ENCODE results near the gene ANTXRL.
"Not testable (repeated sequence)": the region's sequence is repeated elsewhere in the genome, so short reads cannot be mapped to it uniquely, and the experiment has no call there.

The ANTXRL gene

GRCh38 chr10:46304062-46304461, 17.3 kb downstream of the ANTXRL start:
- TF ChIP-seq CTCF (IDR thresholded peaks at IDR 0.05): no peak
- Mint-ChIP-seq H3K27ac (no peak overlapping the region), H3K36me3 (ENCODE audit: low read depth) (no peaks in the 10 kb centered on the region), H3K27me3 (ENCODE audit: low read depth, poor library complexity) (peaks cover under 1% of the 10 kb centered on the region), H3K9me3 (no peaks in the 10 kb centered on the region), H3K4me3 (no peak overlapping the region), H3K4me1 (peaks cover 11% of the 10 kb centered on the region)
- no peak for DNase-seq

DNA sequence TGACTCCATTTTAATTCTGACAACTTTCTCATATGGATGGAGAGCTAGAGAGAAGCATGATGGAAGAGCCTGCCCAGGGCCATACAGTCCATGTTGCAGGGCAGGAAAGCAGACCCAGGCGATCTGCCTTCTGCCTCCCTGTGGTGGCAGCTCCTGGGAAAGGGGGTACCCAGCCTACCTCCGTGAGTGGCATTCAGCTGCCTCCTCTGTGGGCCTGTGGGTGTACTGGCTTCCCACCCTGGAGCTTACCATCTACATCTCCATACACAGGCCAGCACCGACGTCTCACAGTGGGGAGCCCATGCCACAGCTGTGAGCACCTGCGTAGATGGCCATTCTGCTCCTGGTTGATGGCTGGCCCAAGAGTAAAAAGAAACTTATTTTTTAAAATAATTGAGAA, 17.9 kb downstream of the ANTXRL start:
- H3K36me3 Mint-ChIP-seq (ENCODE audit: low read depth); H3K4me1 Mint-ChIP-seq; H3K27ac Mint-ChIP-seq; H3K4me3 Mint-ChIP-seq; H3K27me3 Mint-ChIP-seq (ENCODE audit: low read depth, poor library complexity); H3K9me3 Mint-ChIP-seq; DNase-seq: not testable (repeated sequence)

GRCh38 chr10:46305079-46305818, 18.5 kb downstream of the ANTXRL start:
- no peaks in the 10 kb centered on the region for H3K4me1 Mint-ChIP-seq
- no peak overlapping the region for H3K4me3 Mint-ChIP-seq
- no peak for TF ChIP-seq CTCF (IDR thresholded peaks at IDR 0.05)
- no peaks in the 10 kb centered on the region for H3K36me3 Mint-ChIP-seq (ENCODE audit: low read depth)
- no peak for DNase-seq
- H3K27ac Mint-ChIP-seq: no peak overlapping the region
- no peaks in the 10 kb centered on the region for H3K27me3 Mint-ChIP-seq (ENCODE audit: low read depth, poor library complexity)
- no peaks in the 10 kb centered on the region for H3K9me3 Mint-ChIP-seq

- no peaks in the 10 kb centered on the region for H3K9me3 Mint-ChIP-seq
- DNase-seq: no peak
- TF ChIP-seq CTCF (IDR thresholded peaks at IDR 0.05): no peak
- H3K4me1 Mint-ChIP-seq: no peaks in the 10 kb centered on the region
- no peaks in the 10 kb centered on the region for H3K36me3 Mint-ChIP-seq (ENCODE audit: low read depth)
- no peaks in the 10 kb centered on the region for H3K27me3 Mint-ChIP-seq (ENCODE audit: low read depth, poor library complexity)
- H3K27ac Mint-ChIP-seq: no peak overlapping the region
- H3K4me3 Mint-ChIP-seq: no peak overlapping the region
These were observed 19.2 kb downstream of the ANTXRL start for GRCh38 chr10:46305986-46306385.

GRCh38 chr10:46306516-46307184, 19.9 kb downstream of the ANTXRL start:
- Mint-ChIP-seq H3K27ac (no peak overlapping the region), H3K4me3 (no peak overlapping the region), H3K36me3 (ENCODE audit: low read depth) (no peaks in the 10 kb centered on the region), H3K4me1 (no peaks in the 10 kb centered on the region), H3K27me3 (ENCODE audit: low read depth, poor library complexity) (no peaks in the 10 kb centered on the region), H3K9me3 (no peaks in the 10 kb centered on the region)
- no peak for TF ChIP-seq CTCF (IDR thresholded peaks at IDR 0.05)
- DNase-seq: no peak

DNA sequence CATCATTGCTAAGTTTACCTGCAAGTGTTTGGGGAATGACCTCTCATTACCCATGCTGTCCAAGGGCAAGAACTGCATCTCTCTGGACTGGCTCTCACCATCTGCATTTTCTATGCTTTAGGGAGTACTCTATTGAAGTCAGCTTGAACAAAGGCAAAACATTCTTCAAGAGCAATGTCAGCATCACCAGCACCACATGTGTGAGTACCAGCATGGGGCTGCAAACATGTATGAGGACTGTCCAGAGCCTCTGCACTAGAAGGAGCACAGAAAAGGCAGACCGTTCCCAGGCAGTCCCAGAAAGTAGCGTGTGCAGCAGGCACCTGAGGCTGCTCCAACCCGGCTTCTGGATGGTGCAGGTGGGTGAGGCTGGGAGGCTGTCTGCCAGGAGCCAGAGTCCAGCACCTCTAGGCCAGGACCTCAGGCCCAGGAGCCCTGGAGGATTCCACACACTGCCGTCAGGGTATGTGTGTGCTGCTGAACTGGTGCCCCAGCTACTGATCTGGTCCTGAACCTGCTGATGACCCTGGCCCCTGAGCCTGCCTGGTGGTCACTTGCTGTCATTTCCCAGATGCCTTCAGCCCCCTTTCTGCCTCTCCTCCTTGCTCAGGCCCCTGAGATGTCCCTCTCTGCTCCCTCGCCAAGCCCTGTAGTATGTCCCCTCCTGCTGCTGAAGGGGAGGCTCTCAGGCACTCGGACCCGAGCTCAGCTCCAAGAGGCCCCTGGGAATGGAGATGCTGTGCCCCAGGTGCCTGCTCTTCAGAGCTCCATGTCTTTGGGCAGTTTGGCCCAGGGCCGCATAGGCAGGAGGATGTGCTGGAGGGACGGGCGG, 20.7 kb downstream of the ANTXRL start:
- no peak for TF ChIP-seq CTCF (IDR thresholded peaks at IDR 0.05)
- DNase-seq: no peak
- no peaks in the 10 kb centered on the region for H3K4me1 Mint-ChIP-seq
- H3K4me3 Mint-ChIP-seq: no peak overlapping the region
- H3K27ac Mint-ChIP-seq: no peak overlapping the region
- no peaks in the 10 kb centered on the region for H3K27me3 Mint-ChIP-seq (ENCODE audit: low read depth, poor library complexity)
- H3K36me3 Mint-ChIP-seq (ENCODE audit: low read depth): no peaks in the 10 kb centered on the region
- H3K9me3 Mint-ChIP-seq: no peaks in the 10 kb centered on the region

Data from nephron progenitor cell (in vitro differentiated cells).